GM21526 (cell line): ENCODE data around the gene SMAD5.

ENCODE experiments used
- ATAC-seq: cut with Tn5 transposase; IDR thresholded peaks from one replicate; pipeline ENCODE4 v1.9.1; 2021; ENCODE audit warnings: moderate library complexity; ENCODE audit not compliant: unreplicated experiment, low FRiP score

Gene SMAD5

GRCh38 chr5:136153581-136154236 lies 21.1 kb downstream of the SMAD5 start:
- no peak for ATAC-seq

GRCh38 chr5:136155078-136155477 lies 22.4 kb downstream of the SMAD5 start:
- ATAC-seq = no peak

GRCh38 chr5:136155761-136156160 lies 23.1 kb downstream of the SMAD5 start:
- no peak for ATAC-seq

GRCh38 chr5:136157514-136157913 lies 24.9 kb downstream of the SMAD5 start:
- no peak for ATAC-seq

- ATAC-seq = no peak
Measured at GRCh38 chr5:136159457-136159856, 26.8 kb downstream of the SMAD5 start.

GRCh38 chr5:136162008-136162407 lies 29.4 kb downstream of the SMAD5 start:
- ATAC-seq = no peak

- peak; percentile 43 for ATAC-seq
Measured at GRCh38 chr5:136164226-136164625, 31.6 kb downstream of the SMAD5 start.

GRCh38 chr5:136166909-136167308 lies 34.3 kb downstream of the SMAD5 start:
- ATAC-seq = peak; percentile 85

- no peak for ATAC-seq
Measured at GRCh38 chr5:136169218-136169617, 36.6 kb downstream of the SMAD5 start.

- peak; percentile 80 for ATAC-seq
Measured at GRCh38 chr5:136174021-136174659, 41.5 kb downstream of the SMAD5 start.

GRCh38 chr5:136182618-136183017 lies 50.0 kb downstream of the SMAD5 start:
- ATAC-seq = no peak

- no peak for ATAC-seq
Measured at GRCh38 chr5:136185974-136186665, 53.5 kb downstream of the SMAD5 start.

GRCh38 chr5:136186796-136187195 lies 54.2 kb downstream of the SMAD5 start:
- ATAC-seq = no peak

- no peak for ATAC-seq
Measured at GRCh38 chr5:136188859-136189258, 56.2 kb downstream of the SMAD5 start.

GRCh38 chr5:136190091-136190720 lies 57.6 kb downstream of the SMAD5 start:
- no peak for ATAC-seq

- no peak for ATAC-seq
Measured at GRCh38 chr5:136190904-136191303, 58.3 kb downstream of the SMAD5 start.

GRCh38 chr5:136191304-136192014 lies 58.8 kb downstream of the SMAD5 start:
- ATAC-seq = no peak

GRCh38 chr5:136192015-136192525 lies 59.4 kb downstream of the SMAD5 start:
- no peak for ATAC-seq

GRCh38 chr5:136192526-136193321 lies 60.1 kb downstream of the SMAD5 start, which contains the start of gene SMIM32:
TSS of gene SMIM32 (minus strand) at chr5:136193162. CDS start at chr5:136192524, 638 bp downstream.
- ATAC-seq = no peak
